NT2/D1 (cell line): ENCODE data around the gene ACKR4.
"Not testable (repeated sequence)": the region's sequence is repeated elsewhere in the genome, so short reads cannot be mapped to it uniquely, and the experiment has no call there.

Experiments used
- DNase-seq: peaks from one replicate; pipeline ENCODE4 v3.0.0-alpha.2; 2011; ENCODE audit warnings: low read depth, low spot score
- H3K27me3 ChIP-seq: 2 replicates; pipeline ENCODE4 v1.6.0; 2011; ENCODE audit warnings: mild to moderate bottlenecking; ENCODE audit not compliant: insufficient read length, insufficient read depth
- H3K36me3 ChIP-seq: 2 replicates; pipeline ENCODE4 v1.6.1; 2011; ENCODE audit warnings: mild to moderate bottlenecking, low read length, mixed read lengths; ENCODE audit not compliant: insufficient read depth, insufficient read length
- H3K4me1 ChIP-seq: 2 replicates; pipeline ENCODE4 v1.5.1; 2011; ENCODE audit not compliant: insufficient read depth, insufficient read length
- H3K4me3 ChIP-seq: 2 replicates; pipeline ENCODE4 v1.5.1; 2011; ENCODE audit warnings: low read depth; ENCODE audit not compliant: insufficient read length
- H3K9ac ChIP-seq: 2 replicates; pipeline ENCODE4 v1.6.0; 2011; ENCODE audit warnings: low read depth; ENCODE audit not compliant: insufficient read length
- H3K9me3 ChIP-seq: 2 replicates; pipeline ENCODE4 v1.5.1; 2011; ENCODE audit warnings: mild to moderate bottlenecking, low read length; ENCODE audit not compliant: insufficient read depth
- SUZ12 ChIP-seq: IDR thresholded peaks from 2 replicates; pipeline ENCODE4 v1.6.1; 2011; ENCODE audit not compliant: insufficient read length, insufficient read depth; ENCODE audit errors: extremely low read depth
- YY1 ChIP-seq: IDR thresholded peaks from 2 replicates; pipeline ENCODE4 v1.6.1; 2011; ENCODE audit not compliant: insufficient read length, insufficient read depth
- ZNF274 ChIP-seq: IDR thresholded peaks from 2 replicates; pipeline ENCODE4 v1.6.1; 2011; ENCODE audit warnings: mild to moderate bottlenecking, low read depth, low read length

Gene ACKR4

DNA sequence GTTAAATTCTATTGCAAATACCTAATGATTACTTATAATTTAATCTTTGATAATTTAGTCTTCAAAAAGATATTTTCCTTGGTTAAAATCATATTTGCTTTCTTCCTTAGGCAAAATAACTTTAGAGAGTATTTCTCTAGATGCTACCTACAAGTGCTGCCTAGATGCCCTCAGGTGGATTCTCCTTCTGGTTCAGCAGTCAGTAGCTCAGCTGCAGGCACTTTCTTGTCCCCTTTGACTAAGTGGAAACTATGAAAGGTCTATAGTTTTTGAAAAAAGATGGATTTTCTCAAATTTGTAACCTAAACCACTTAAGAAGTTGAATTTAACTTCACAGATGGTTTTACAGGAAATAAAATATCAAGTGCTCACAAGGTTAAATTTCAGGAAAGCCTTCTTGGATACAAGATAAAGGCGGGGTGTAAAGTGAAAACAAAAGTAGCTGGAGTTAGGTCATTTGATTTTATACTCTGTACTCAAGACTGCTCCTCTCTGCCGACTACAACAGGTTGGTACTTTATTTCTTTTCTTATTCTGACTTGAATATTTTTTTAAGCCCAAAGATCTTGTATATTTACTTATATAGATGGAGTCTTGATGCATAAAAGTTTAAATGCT lies at the start of gene ACKR4:
Gene ACKR4, plus strand, starts transcription at position 455 of the 618 bp plus-strand sequence. CDS start 3,128 bp downstream, outside the sequence.
- H3K36me3 ChIP-seq: peaks cover 9% of the 10 kb centered on the region
- H3K4me3 ChIP-seq: no peak within 1 kb of the TSS
- no peaks in the 10 kb centered on the region for H3K9me3 ChIP-seq
- no peaks in the 10 kb centered on the region for H3K27me3 ChIP-seq
- no peak within 1 kb of the TSS for H3K9ac ChIP-seq
- no peak for DNase-seq
- no peaks in the 10 kb centered on the region for H3K4me1 ChIP-seq
- TF ChIP-seq ZNF274 (no peak), SUZ12 (no peak), YY1 (no peak)

DNA sequence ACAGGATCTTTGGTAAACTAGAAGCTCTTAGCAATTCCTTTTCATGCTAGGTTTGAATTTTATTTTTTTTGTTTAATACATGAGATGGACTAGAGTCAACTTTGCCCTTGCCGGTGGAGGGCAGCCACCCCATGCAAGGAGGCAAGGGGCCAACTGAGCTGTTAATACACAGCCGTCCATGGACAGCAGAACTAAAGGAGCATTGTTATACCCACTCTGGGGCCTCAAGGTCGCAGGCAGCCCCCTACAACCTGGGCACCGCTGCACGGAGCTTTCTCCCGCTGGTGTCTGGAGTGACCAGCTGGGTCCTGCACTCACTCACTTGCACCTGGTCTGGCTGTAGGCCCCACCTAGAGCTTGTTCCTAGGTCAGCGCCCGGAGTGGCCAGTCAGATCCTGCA lies 47.9 kb upstream of the ACKR4 start:
- no peak overlapping the region for H3K4me3 ChIP-seq
- H3K27me3 ChIP-seq: no peaks in the 10 kb centered on the region
- no peak for DNase-seq
- H3K4me1 ChIP-seq: peaks cover 2% of the 10 kb centered on the region
- no peaks in the 10 kb centered on the region for H3K36me3 ChIP-seq
- TF ChIP-seq SUZ12 (no peak), YY1 (no peak), ZNF274 (no peak)
- no peak overlapping the region for H3K9ac ChIP-seq
- peaks cover 7% of the 10 kb centered on the region; the same call in 1 of the 2 replicates for H3K9me3 ChIP-seq

DNA sequence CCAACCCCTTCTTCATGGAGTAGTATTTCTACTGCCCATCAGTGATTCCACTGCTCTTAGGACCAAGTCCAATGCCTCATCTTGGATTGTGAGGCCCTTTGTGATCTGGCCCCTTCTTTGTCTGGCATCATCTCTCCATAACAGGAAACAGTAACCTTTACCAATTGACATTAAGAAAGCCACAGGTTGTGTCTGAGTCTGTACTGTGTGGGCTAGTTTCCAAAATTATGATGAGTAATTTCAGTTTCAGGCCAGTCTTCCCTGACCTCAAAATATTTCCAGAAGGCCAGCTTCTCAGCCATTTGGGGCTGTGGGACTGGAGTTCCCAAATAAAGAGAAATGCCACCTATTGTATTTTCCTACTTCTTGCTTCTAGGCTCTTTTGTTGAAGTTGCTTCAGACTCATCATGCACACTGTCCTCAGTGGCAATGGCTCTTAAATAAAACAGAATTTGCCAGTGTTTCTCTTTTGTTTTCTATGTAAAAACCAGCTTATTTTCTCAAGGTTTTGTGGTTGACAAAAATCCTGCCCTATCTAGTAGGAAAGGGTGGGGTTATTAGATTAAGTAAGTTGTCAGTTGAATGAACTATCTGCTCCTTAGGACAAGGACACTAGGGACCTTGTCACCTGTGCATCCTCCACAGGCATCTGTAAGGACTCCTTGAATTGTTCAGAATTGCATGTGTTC lies 47.0 kb upstream of the ACKR4 start:
- no peak for TF ChIP-seq YY1
- TF ChIP-seq ZNF274: no peak
- TF ChIP-seq SUZ12: no peak
- no peak for DNase-seq
- Histone ChIP-seq H3K27me3 (no peaks in the 10 kb centered on the region), H3K4me3 (no peak overlapping the region), H3K4me1 (peaks cover 2% of the 10 kb centered on the region), H3K36me3 (no peaks in the 10 kb centered on the region), H3K9ac (no peak overlapping the region), H3K9me3 (peaks cover 7% of the 10 kb centered on the region; the same call in 1 of the 2 replicates)

DNA sequence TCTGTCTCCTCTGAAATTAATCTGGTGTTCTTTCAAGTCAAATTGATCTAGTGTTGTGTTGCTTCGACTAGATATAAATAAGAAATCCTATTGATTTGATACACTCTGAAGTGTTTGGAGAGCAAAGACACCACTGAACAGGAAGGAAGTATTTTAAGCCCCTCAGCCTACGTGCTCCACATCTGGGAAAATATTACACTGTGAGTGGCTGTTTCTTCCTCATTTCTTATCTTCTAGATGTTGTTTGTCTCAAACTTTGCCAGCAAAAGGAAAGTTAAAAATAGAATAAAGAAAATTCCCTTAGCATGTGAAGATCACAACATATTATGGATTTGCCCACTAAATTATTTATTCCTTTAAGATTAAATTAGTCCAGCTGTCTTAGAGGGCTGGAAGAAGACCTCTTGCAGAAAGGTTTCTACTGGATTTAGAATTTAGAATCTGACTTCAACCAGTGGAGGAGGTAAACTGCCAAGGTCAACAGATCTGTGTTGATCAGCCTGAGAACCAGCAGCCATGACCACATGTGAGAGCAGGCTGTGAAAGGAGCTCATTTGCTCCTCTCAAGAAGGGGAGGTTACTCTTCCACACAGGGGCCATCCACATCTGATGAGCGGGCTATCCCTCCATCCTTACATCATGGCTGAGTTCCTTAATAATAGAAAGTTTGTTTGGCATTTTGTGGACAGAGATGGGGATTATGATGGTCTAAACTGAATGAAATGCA lies 46.3 kb upstream of the ACKR4 start:
- no peaks in the 10 kb centered on the region for H3K36me3 ChIP-seq
- no peak for DNase-seq
- H3K9me3 ChIP-seq: peaks cover 7% of the 10 kb centered on the region; the same call in 1 of the 2 replicates
- H3K4me3 ChIP-seq: no peak overlapping the region
- no peaks in the 10 kb centered on the region for H3K27me3 ChIP-seq
- peaks cover 2% of the 10 kb centered on the region for H3K4me1 ChIP-seq
- no peak overlapping the region for H3K9ac ChIP-seq
- TF ChIP-seq YY1: no peak

DNA sequence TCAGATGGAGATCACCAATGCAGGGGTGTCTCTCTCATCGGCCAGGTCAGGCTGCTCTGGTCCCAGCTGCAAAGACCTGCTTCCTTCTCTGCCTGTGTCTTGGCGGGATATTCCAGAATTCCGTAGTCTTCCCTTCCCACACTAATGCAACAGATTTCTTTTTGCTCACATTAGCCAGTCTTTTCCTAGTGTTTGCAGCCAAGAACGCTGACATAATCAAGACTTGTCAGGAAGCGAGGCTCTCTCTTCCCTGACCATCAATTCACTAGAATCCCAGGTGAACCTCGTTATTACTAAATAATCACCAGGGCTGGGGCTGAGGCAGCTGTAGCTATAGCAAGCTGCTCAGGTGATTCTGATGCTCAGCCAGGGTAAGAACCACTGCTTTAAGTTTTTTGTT lies 43.2 kb upstream of the ACKR4 start:
- no peak for DNase-seq
- peaks cover 2% of the 10 kb centered on the region for H3K4me1 ChIP-seq

DNA sequence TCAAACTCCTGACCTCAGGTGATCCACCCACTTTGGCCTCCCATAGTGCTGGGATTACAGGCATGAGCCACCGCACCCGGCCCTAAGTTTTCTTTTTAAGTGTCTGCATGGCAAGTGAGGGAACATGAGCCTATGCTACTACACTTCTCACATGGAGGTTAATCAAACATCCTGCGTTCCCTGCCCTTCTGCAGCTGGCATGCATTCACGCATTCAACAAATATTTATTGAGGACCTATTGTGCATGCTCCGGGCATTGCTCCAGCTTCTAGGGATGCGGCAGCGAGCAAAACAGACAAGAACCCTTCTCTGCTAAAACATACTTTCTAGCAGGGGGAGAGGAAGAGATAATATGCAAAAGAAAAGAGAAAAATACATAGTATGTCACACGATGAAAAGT lies 42.6 kb upstream of the ACKR4 start:
- Histone ChIP-seq H3K36me3 (no peaks in the 10 kb centered on the region), H3K4me3 (no peak overlapping the region), H3K27me3 (no peaks in the 10 kb centered on the region), H3K9me3 (no peaks in the 10 kb centered on the region), H3K9ac (no peak overlapping the region), H3K4me1 (peaks cover 2% of the 10 kb centered on the region)
- DNase-seq: no peak
- TF ChIP-seq YY1: no peak
- TF ChIP-seq SUZ12: no peak

More for the DNA sequence above, 43.2 kb upstream of the ACKR4 start:
- H3K4me3 ChIP-seq: no peak overlapping the region
- no peak overlapping the region for H3K9ac ChIP-seq
- no peaks in the 10 kb centered on the region for H3K36me3 ChIP-seq
- H3K9me3 ChIP-seq: no peaks in the 10 kb centered on the region
- TF ChIP-seq ZNF274: no peak
- no peak for TF ChIP-seq SUZ12
- no peak for TF ChIP-seq YY1
- no peaks in the 10 kb centered on the region for H3K27me3 ChIP-seq

DNA sequence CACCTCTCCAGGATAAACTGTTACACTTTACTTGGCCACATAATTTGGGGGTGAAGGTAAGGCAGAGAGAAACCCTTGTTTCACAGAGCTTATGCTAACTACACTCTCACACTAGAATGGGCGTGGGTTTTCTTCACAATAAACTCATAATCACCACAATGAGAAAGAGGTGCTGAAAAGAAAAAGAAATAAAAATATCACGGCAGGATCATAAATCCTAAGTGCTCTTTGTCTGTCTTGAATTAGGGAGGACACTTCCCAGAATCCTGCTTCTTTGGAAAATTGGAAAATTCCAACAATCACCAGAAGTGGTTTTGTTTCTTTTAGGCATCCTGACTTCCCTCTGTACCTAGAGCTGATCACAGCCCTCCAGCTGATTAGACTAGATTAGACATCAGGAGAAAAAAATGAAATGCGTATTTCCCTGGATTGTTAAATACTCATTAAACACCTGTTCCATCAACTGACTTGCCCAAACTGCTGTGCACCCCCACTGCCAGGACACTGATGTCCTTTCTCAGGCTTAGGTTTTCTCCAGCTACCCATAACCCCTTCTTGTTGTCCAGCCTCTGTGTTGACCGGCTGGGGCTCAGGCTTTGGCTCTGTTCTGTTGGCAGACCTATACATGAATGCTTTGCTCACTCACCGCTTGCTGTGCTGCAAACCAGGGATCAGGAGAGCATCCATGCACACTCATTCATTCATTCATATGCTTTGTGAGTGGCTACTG lies 41.6 kb upstream of the ACKR4 start:
- Histone ChIP-seq H3K27me3 (no peaks in the 10 kb centered on the region), H3K9me3 (no peaks in the 10 kb centered on the region), H3K4me1 (peaks cover 2% of the 10 kb centered on the region), H3K9ac (no peak overlapping the region), H3K36me3 (no peaks in the 10 kb centered on the region), H3K4me3 (no peak overlapping the region)
- TF ChIP-seq ZNF274: no peak
- TF ChIP-seq YY1: no peak
- no peak for TF ChIP-seq SUZ12
- DNase-seq: no peak

DNA sequence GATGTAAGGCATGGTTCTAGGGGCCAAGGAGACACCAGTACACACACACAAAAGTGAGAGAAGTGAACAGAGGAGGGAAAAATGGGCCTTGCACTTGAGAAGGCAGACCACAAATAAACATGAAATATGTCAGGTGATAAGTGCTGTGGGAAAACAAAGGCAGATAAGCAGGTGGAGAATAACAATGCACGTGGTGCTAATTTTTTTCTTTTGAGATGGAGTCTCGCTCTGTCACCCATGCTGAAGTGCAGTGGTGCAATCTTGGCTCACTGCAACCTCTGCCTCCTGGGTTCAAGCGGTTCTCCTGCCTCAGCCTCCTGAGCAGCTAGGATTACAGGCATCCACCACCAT lies 41.1 kb upstream of the ACKR4 start:
- not testable (repeated sequence) for H3K9me3 ChIP-seq, H3K4me3 ChIP-seq

More for the DNA sequence above, 41.1 kb upstream of the ACKR4 start:
- not testable (repeated sequence) for H3K27me3 ChIP-seq, H3K36me3 ChIP-seq, H3K9ac ChIP-seq, H3K4me1 ChIP-seq, DNase-seq
